Measurements from ENCODE around the gene PMPCB.

GRCh38 chr7:103314852-103315251 lies 17.6 kb downstream of the PMPCB start:
- TF ChIP-seq CTCF (IDR thresholded peaks at IDR 0.05; ENCODE audit: extremely low read depth in 1 of 2, insufficient read depth in 1 of 2, low read depth in 1 of 2, low read length in 2 of 2): no peak
- no peak for TF ChIP-seq POLR2A (IDR thresholded peaks at IDR 0.05; ENCODE audit: low read depth, low read length)
- TF ChIP-seq FOS (IDR thresholded peaks at IDR 0.05; ENCODE audit: borderline replicate concordance, insufficient read depth, low read length): no peak
- no peak for TF ChIP-seq EZH2 (IDR thresholded peaks at IDR 0.05; ENCODE audit: borderline replicate concordance, low read depth, low read length, severe bottlenecking)
- no peak for TF ChIP-seq MAX (IDR thresholded peaks at IDR 0.05; ENCODE audit: insufficient read depth, insufficient read length)

Measured in endothelial cell of umbilical vein (primary cell).